ENCODE measurements around the gene PHACTR3.

Gene PHACTR3

GRCh38 chr20:59824711-59825562 is 220.6 kb downstream of the PHACTR3 start:
- Histone ChIP-seq H3K36me3 (ENCODE audit: control insufficient read depth in 2 of 2, insufficient read depth in 2 of 2, low read length in 2 of 2) (no peaks in the 10 kb centered on the region), H3K9ac (ENCODE audit: low read depth in 1 of 2, low read length in 2 of 2) (no peak overlapping the region), H3K27ac (ENCODE audit: low read depth in 2 of 2, low read length in 2 of 2) (no peak overlapping the region), H3K4me3 (ENCODE audit: low read length in 2 of 2) (no peak overlapping the region), H3K27me3 (ENCODE audit: control insufficient read depth in 2 of 2, insufficient read depth in 2 of 2, low read length in 2 of 2) (no peaks in the 10 kb centered on the region), H3K9me3 (ENCODE audit: control insufficient read depth in 2 of 2, low read length in 2 of 2) (no peaks in the 10 kb centered on the region), H3K4me1 (ENCODE audit: control insufficient read depth in 2 of 2, insufficient read depth in 2 of 2, low read length in 2 of 2) (peaks cover 5 to 17% of the 10 kb centered on the region in 2 donors)

- Histone ChIP-seq H3K27me3 (ENCODE audit: control insufficient read depth in 2 of 2, insufficient read depth in 2 of 2, low read length in 2 of 2) (no peaks in the 10 kb centered on the region), H3K4me1 (ENCODE audit: control insufficient read depth in 2 of 2, insufficient read depth in 2 of 2, low read length in 2 of 2) (peaks cover 5 to 17% of the 10 kb centered on the region in 2 donors), H3K4me3 (ENCODE audit: low read length in 2 of 2) (no peak overlapping the region), H3K9ac (ENCODE audit: low read depth in 1 of 2, low read length in 2 of 2) (no peak overlapping the region), H3K27ac (ENCODE audit: low read depth in 2 of 2, low read length in 2 of 2) (no peak overlapping the region), H3K9me3 (ENCODE audit: control insufficient read depth in 2 of 2, low read length in 2 of 2) (no peaks in the 10 kb centered on the region), H3K36me3 (ENCODE audit: control insufficient read depth in 2 of 2, insufficient read depth in 2 of 2, low read length in 2 of 2) (no peaks in the 10 kb centered on the region)
These were observed 221.2 kb downstream of the PHACTR3 start for GRCh38 chr20:59825563-59825920.

DNA sequence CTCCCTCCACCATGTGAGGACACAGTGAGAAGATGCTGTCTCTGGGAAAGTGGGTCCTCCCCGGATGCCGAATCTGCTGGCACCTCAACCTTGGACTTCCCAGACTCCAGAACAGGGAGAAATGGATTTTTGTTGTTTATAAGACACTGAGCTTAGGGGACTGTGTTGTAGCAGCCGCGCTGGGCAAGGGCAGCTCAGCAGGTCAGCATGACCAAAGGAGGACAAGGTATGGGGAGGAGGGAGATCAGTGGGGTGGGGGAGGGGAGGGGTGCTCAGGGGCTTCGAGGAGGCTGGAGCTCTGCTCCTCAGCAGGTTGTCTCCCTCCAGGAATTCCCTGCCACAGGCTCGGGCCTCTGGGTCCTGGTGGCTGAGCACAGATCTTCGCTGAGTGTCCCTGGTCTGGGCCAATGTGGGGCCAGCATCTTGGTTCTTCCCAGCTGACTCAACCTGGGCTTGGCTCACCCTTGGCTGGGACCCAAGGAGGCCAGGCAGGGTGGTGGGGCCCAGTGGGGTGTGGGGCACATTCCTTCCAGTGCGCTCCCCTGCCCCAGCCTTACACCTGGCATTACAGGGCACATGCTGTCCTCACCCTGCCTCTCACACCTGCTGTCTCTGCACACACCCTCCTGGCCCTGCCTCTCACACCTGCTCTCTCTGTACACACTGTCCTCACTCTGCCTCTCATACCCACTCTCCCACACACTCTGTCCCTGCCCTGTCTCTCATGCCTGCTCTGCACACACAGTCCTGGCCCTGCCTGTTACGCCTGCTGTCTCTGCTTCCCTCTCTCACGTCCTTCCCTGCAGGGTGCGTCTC is 221.8 kb downstream of the PHACTR3 start:
- peaks cover 5 to 17% of the 10 kb centered on the region in 2 donors for H3K4me1 ChIP-seq (ENCODE audit: control insufficient read depth in 2 of 2, insufficient read depth in 2 of 2, low read length in 2 of 2)
- H3K27ac ChIP-seq (ENCODE audit: low read depth in 2 of 2, low read length in 2 of 2): peak overlapping the region; percentile 76 to 78
- H3K9ac ChIP-seq (ENCODE audit: low read depth in 1 of 2, low read length in 2 of 2): peak overlapping the region in 1 of 2 donors; percentile 46
- H3K4me3 ChIP-seq (ENCODE audit: low read length in 2 of 2): no peak overlapping the region
- no peaks in the 10 kb centered on the region for H3K36me3 ChIP-seq (ENCODE audit: control insufficient read depth in 2 of 2, insufficient read depth in 2 of 2, low read length in 2 of 2)
- no peaks in the 10 kb centered on the region for H3K27me3 ChIP-seq (ENCODE audit: control insufficient read depth in 2 of 2, insufficient read depth in 2 of 2, low read length in 2 of 2)
- no peaks in the 10 kb centered on the region for H3K9me3 ChIP-seq (ENCODE audit: control insufficient read depth in 2 of 2, low read length in 2 of 2)

- peak overlapping the region in 1 of 2 donors; percentile 46 for H3K9ac ChIP-seq (ENCODE audit: low read depth in 1 of 2, low read length in 2 of 2)
- H3K27ac ChIP-seq (ENCODE audit: low read depth in 2 of 2, low read length in 2 of 2): peak overlapping the region; percentile 76 to 78
These were observed 223.1 kb downstream of the PHACTR3 start for GRCh38 chr20:59827138-59828056.

GRCh38 chr20:59828125-59829053 is 224.0 kb downstream of the PHACTR3 start:
- no peak overlapping the region for H3K27ac ChIP-seq (ENCODE audit: low read depth in 2 of 2, low read length in 2 of 2)
- H3K9me3 ChIP-seq (ENCODE audit: control insufficient read depth in 2 of 2, low read length in 2 of 2): no peaks in the 10 kb centered on the region
- peaks cover 5 to 17% of the 10 kb centered on the region in 2 donors for H3K4me1 ChIP-seq (ENCODE audit: control insufficient read depth in 2 of 2, insufficient read depth in 2 of 2, low read length in 2 of 2)
- no peaks in the 10 kb centered on the region for H3K27me3 ChIP-seq (ENCODE audit: control insufficient read depth in 2 of 2, insufficient read depth in 2 of 2, low read length in 2 of 2)
- no peak overlapping the region for H3K9ac ChIP-seq (ENCODE audit: low read depth in 1 of 2, low read length in 2 of 2)
- H3K4me3 ChIP-seq (ENCODE audit: low read length in 2 of 2): no peak overlapping the region
- no peaks in the 10 kb centered on the region for H3K36me3 ChIP-seq (ENCODE audit: control insufficient read depth in 2 of 2, insufficient read depth in 2 of 2, low read length in 2 of 2)

More at GRCh38 chr20:59827138-59828056, 223.1 kb downstream of the PHACTR3 start:
- H3K9me3 ChIP-seq (ENCODE audit: control insufficient read depth in 2 of 2, low read length in 2 of 2): no peaks in the 10 kb centered on the region
- peaks cover 5 to 17% of the 10 kb centered on the region in 2 donors for H3K4me1 ChIP-seq (ENCODE audit: control insufficient read depth in 2 of 2, insufficient read depth in 2 of 2, low read length in 2 of 2)
- H3K36me3 ChIP-seq (ENCODE audit: control insufficient read depth in 2 of 2, insufficient read depth in 2 of 2, low read length in 2 of 2): no peaks in the 10 kb centered on the region
- H3K27me3 ChIP-seq (ENCODE audit: control insufficient read depth in 2 of 2, insufficient read depth in 2 of 2, low read length in 2 of 2): no peaks in the 10 kb centered on the region
- no peak overlapping the region for H3K4me3 ChIP-seq (ENCODE audit: low read length in 2 of 2)

GRCh38 chr20:59829054-59829785 is 224.9 kb downstream of the PHACTR3 start:
- no peak overlapping the region for H3K27ac ChIP-seq (ENCODE audit: low read depth in 2 of 2, low read length in 2 of 2)
- no peaks in the 10 kb centered on the region for H3K9me3 ChIP-seq (ENCODE audit: control insufficient read depth in 2 of 2, low read length in 2 of 2)
- no peaks in the 10 kb centered on the region for H3K27me3 ChIP-seq (ENCODE audit: control insufficient read depth in 2 of 2, insufficient read depth in 2 of 2, low read length in 2 of 2)
- no peak overlapping the region for H3K9ac ChIP-seq (ENCODE audit: low read depth in 1 of 2, low read length in 2 of 2)
- H3K36me3 ChIP-seq (ENCODE audit: control insufficient read depth in 2 of 2, insufficient read depth in 2 of 2, low read length in 2 of 2): no peaks in the 10 kb centered on the region
- no peak overlapping the region for H3K4me3 ChIP-seq (ENCODE audit: low read length in 2 of 2)
- peaks cover 5 to 17% of the 10 kb centered on the region in 2 donors for H3K4me1 ChIP-seq (ENCODE audit: control insufficient read depth in 2 of 2, insufficient read depth in 2 of 2, low read length in 2 of 2)

- Histone ChIP-seq H3K27ac (ENCODE audit: low read depth in 2 of 2, low read length in 2 of 2) (no peak overlapping the region), H3K4me3 (ENCODE audit: low read length in 2 of 2) (no peak overlapping the region), H3K27me3 (ENCODE audit: control insufficient read depth in 2 of 2, insufficient read depth in 2 of 2, low read length in 2 of 2) (no peaks in the 10 kb centered on the region), H3K9ac (ENCODE audit: low read depth in 1 of 2, low read length in 2 of 2) (no peak overlapping the region), H3K4me1 (ENCODE audit: control insufficient read depth in 2 of 2, insufficient read depth in 2 of 2, low read length in 2 of 2) (peaks cover 2 to 17% of the 10 kb centered on the region in 2 donors), H3K9me3 (ENCODE audit: control insufficient read depth in 2 of 2, low read length in 2 of 2) (no peaks in the 10 kb centered on the region), H3K36me3 (ENCODE audit: control insufficient read depth in 2 of 2, insufficient read depth in 2 of 2, low read length in 2 of 2) (no peaks in the 10 kb centered on the region)
These were observed 225.7 kb downstream of the PHACTR3 start for GRCh38 chr20:59829786-59830664.

- H3K27ac ChIP-seq (ENCODE audit: low read depth in 2 of 2, low read length in 2 of 2): no peak overlapping the region
- no peaks in the 10 kb centered on the region for H3K27me3 ChIP-seq (ENCODE audit: control insufficient read depth in 2 of 2, insufficient read depth in 2 of 2, low read length in 2 of 2)
- H3K9me3 ChIP-seq (ENCODE audit: control insufficient read depth in 2 of 2, low read length in 2 of 2): no peaks in the 10 kb centered on the region
- peaks cover 2 to 14% of the 10 kb centered on the region in 2 donors for H3K4me1 ChIP-seq (ENCODE audit: control insufficient read depth in 2 of 2, insufficient read depth in 2 of 2, low read length in 2 of 2)
- no peaks in the 10 kb centered on the region for H3K36me3 ChIP-seq (ENCODE audit: control insufficient read depth in 2 of 2, insufficient read depth in 2 of 2, low read length in 2 of 2)
- H3K4me3 ChIP-seq (ENCODE audit: low read length in 2 of 2): no peak overlapping the region
- no peak overlapping the region for H3K9ac ChIP-seq (ENCODE audit: low read depth in 1 of 2, low read length in 2 of 2)
These were observed 226.3 kb downstream of the PHACTR3 start for GRCh38 chr20:59830665-59831023.
